Activated naive CD8-positive, alpha-beta T cell treated with anti-CD3 and anti-CD28 coated beads, Interleukin-2, amount 50 U/mL, for 24 hours (primary cell): ENCODE results near the gene PLSCR4.
"Not testable (repeated sequence)": the region's sequence is repeated elsewhere in the genome, so short reads cannot be mapped to it uniquely, and the experiment has no call there.

Source experiments
- ATAC-seq: fragments of 150-1000 bp; cut with Tn5 transposase; one replicate; pipeline ENCODE4 v1.10.0; 2021
- DNase-seq: peaks from one replicate; pipeline ENCODE4 v3.0.0; 2021
- H3K27ac Mint-ChIP-seq: one replicate; pipeline ENCODE4 v1.8.0; 2021; ENCODE audit warnings: mild to moderate bottlenecking, mixed read lengths
- H3K27me3 Mint-ChIP-seq: one replicate; pipeline ENCODE4 v1.8.0; 2021; ENCODE audit warnings: mixed read lengths
- H3K36me3 Mint-ChIP-seq: one replicate; pipeline ENCODE4 v1.8.0; 2021; ENCODE audit warnings: low read depth, mixed read lengths
- H3K4me1 Mint-ChIP-seq: one replicate; pipeline ENCODE4 v1.8.0; 2021; ENCODE audit warnings: mixed read lengths
- H3K4me3 Mint-ChIP-seq: one replicate; pipeline ENCODE4 v1.8.0; 2021; ENCODE audit warnings: mild to moderate bottlenecking, moderate library complexity, mixed read lengths
- H3K9me3 Mint-ChIP-seq: one replicate; pipeline ENCODE4 v1.8.0; 2021; ENCODE audit warnings: mixed read lengths

Gene PLSCR4

GRCh38 chr3:146262371-146263110 is 11.6 kb upstream of the PLSCR4 start:
- Mint-ChIP-seq H3K4me1 (no peaks in the 10 kb centered on the region), H3K27me3 (peaks cover 9% of the 10 kb centered on the region), H3K36me3 (no peaks in the 10 kb centered on the region), H3K4me3 (no peak overlapping the region), H3K9me3 (no peaks in the 10 kb centered on the region), H3K27ac (no peak overlapping the region)
- ATAC-seq, result no peak
- no peak for DNase-seq

GRCh38 chr3:146259880-146260589 is 9.1 kb upstream of the PLSCR4 start:
- no peaks in the 10 kb centered on the region for H3K9me3 Mint-ChIP-seq
- no peak overlapping the region for H3K4me3 Mint-ChIP-seq
- H3K4me1 Mint-ChIP-seq, result no peaks in the 10 kb centered on the region
- no peak for ATAC-seq
- peaks cover 16% of the 10 kb centered on the region for H3K27me3 Mint-ChIP-seq
- H3K36me3 Mint-ChIP-seq, result no peaks in the 10 kb centered on the region
- no peak for DNase-seq
- no peak overlapping the region for H3K27ac Mint-ChIP-seq

GRCh38 chr3:146256851-146257486 is 6.1 kb upstream of the PLSCR4 start:
- H3K4me1 Mint-ChIP-seq, result no peaks in the 10 kb centered on the region
- peaks cover 25% of the 10 kb centered on the region for H3K27me3 Mint-ChIP-seq
- no peaks in the 10 kb centered on the region for H3K36me3 Mint-ChIP-seq
- DNase-seq, result no peak
- no peak for ATAC-seq
- H3K9me3 Mint-ChIP-seq, result no peaks in the 10 kb centered on the region
- no peak overlapping the region for H3K4me3 Mint-ChIP-seq
- no peak overlapping the region for H3K27ac Mint-ChIP-seq

GRCh38 chr3:146252445-146252844 is 1.5 kb upstream of the PLSCR4 start:
- not testable (repeated sequence) for DNase-seq, H3K9me3 Mint-ChIP-seq, H3K27ac Mint-ChIP-seq, H3K36me3 Mint-ChIP-seq, H3K4me1 Mint-ChIP-seq, H3K4me3 Mint-ChIP-seq, ATAC-seq
- peaks cover 40% of the 10 kb centered on the region for H3K27me3 Mint-ChIP-seq

- ATAC-seq, result no peak
- Mint-ChIP-seq H3K27ac (no peak overlapping the region), H3K9me3 (no peaks in the 10 kb centered on the region), H3K4me3 (peak overlapping the region; percentile 68), H3K27me3 (peaks cover 35% of the 10 kb centered on the region), H3K4me1 (peaks cover 3% of the 10 kb centered on the region), H3K36me3 (no peaks in the 10 kb centered on the region)
- no peak for DNase-seq
Observed at GRCh38 chr3:146249921-146250320, 984 bp downstream of the PLSCR4 start.

- Mint-ChIP-seq H3K4me1 (peaks cover 3% of the 10 kb centered on the region), H3K27me3 (peaks cover 32% of the 10 kb centered on the region), H3K27ac (no peak overlapping the region), H3K4me3 (no peak overlapping the region), H3K9me3 (no peaks in the 10 kb centered on the region), H3K36me3 (no peaks in the 10 kb centered on the region)
- ATAC-seq (no peak), DNase-seq (no peak)
Observed at GRCh38 chr3:146247911-146248310, 3.0 kb downstream of the PLSCR4 start.

- Mint-ChIP-seq H3K4me3 (no peak overlapping the region), H3K36me3 (no peaks in the 10 kb centered on the region), H3K27ac (no peak overlapping the region), H3K4me1 (peaks cover 3% of the 10 kb centered on the region), H3K27me3 (peaks cover 18% of the 10 kb centered on the region), H3K9me3 (no peaks in the 10 kb centered on the region)
- DNase-seq (no peak), ATAC-seq (no peak)
Observed at GRCh38 chr3:146246526-146246925, 4.4 kb downstream of the PLSCR4 start.

- Mint-ChIP-seq H3K36me3 (no peaks in the 10 kb centered on the region), H3K27ac (no peak overlapping the region), H3K4me1 (no peaks in the 10 kb centered on the region), H3K9me3 (no peaks in the 10 kb centered on the region), H3K4me3 (no peak overlapping the region), H3K27me3 (no peaks in the 10 kb centered on the region)
- DNase-seq, result no peak
- no peak for ATAC-seq
Observed at GRCh38 chr3:146243559-146243958, 7.3 kb downstream of the PLSCR4 start.

- Mint-ChIP-seq H3K36me3 (peaks cover 2% of the 10 kb centered on the region), H3K27ac (no peak overlapping the region), H3K4me3 (no peak overlapping the region), H3K27me3 (peaks cover under 1% of the 10 kb centered on the region), H3K9me3 (peaks cover 11% of the 10 kb centered on the region), H3K4me1 (no peaks in the 10 kb centered on the region)
- no peak for ATAC-seq
- no peak for DNase-seq
Observed at GRCh38 chr3:146241523-146242240, 9.2 kb downstream of the PLSCR4 start.

- Mint-ChIP-seq H3K4me1 (no peaks in the 10 kb centered on the region), H3K4me3 (no peak overlapping the region), H3K27ac (no peak overlapping the region), H3K36me3 (peaks cover 5% of the 10 kb centered on the region), H3K27me3 (peaks cover 3% of the 10 kb centered on the region), H3K9me3 (peaks cover 34% of the 10 kb centered on the region)
- ATAC-seq (no peak), DNase-seq (no peak)
Observed at GRCh38 chr3:146233487-146233886, 17.4 kb downstream of the PLSCR4 start.

- H3K27me3 Mint-ChIP-seq, result no peaks in the 10 kb centered on the region
- no peaks in the 10 kb centered on the region for H3K36me3 Mint-ChIP-seq
- no peak for DNase-seq
- H3K27ac Mint-ChIP-seq, result no peak overlapping the region
- ATAC-seq, result no peak
- H3K9me3 Mint-ChIP-seq, result no peaks in the 10 kb centered on the region
- no peak overlapping the region for H3K4me3 Mint-ChIP-seq
- H3K4me1 Mint-ChIP-seq, result no peaks in the 10 kb centered on the region
Observed at GRCh38 chr3:146227486-146227885, 23.4 kb downstream of the PLSCR4 start.

GRCh38 chr3:146226881-146227280 is 24.0 kb downstream of the PLSCR4 start:
- no peak for ATAC-seq
- H3K27me3 Mint-ChIP-seq, result no peaks in the 10 kb centered on the region
- no peaks in the 10 kb centered on the region for H3K36me3 Mint-ChIP-seq
- H3K9me3 Mint-ChIP-seq, result no peaks in the 10 kb centered on the region
- no peaks in the 10 kb centered on the region for H3K4me1 Mint-ChIP-seq
- H3K27ac Mint-ChIP-seq, result no peak overlapping the region
- no peak overlapping the region for H3K4me3 Mint-ChIP-seq
- no peak for DNase-seq

- not testable (repeated sequence) for H3K4me1 Mint-ChIP-seq, H3K27ac Mint-ChIP-seq, H3K27me3 Mint-ChIP-seq, H3K9me3 Mint-ChIP-seq, ATAC-seq, H3K36me3 Mint-ChIP-seq, H3K4me3 Mint-ChIP-seq, DNase-seq
Observed at GRCh38 chr3:146225458-146225857, 25.4 kb downstream of the PLSCR4 start.

GRCh38 chr3:146223401-146224373 is 27.2 kb downstream of the PLSCR4 start:
- H3K27ac Mint-ChIP-seq, result no peak overlapping the region
- no peak overlapping the region for H3K4me3 Mint-ChIP-seq
- no peak for DNase-seq
- no peaks in the 10 kb centered on the region for H3K4me1 Mint-ChIP-seq
- H3K27me3 Mint-ChIP-seq, result no peaks in the 10 kb centered on the region
- H3K9me3 Mint-ChIP-seq, result no peaks in the 10 kb centered on the region
- ATAC-seq, result no peak
- no peaks in the 10 kb centered on the region for H3K36me3 Mint-ChIP-seq
